K562 (cell line): Measurements from ENCODE around the gene CNTNAP4. TPM values are rescaled to one million over a fixed set of nuclear protein-coding genes. Genes with fewer than 3 reads are reported as not detected.

Experiments used
- ATAC-seq: fragments of 200-7000 bp; cut with Tn5 transposase; 3 replicates; pipeline ENCODE4 v1.9.1; 2020; ENCODE audit warnings: moderate library complexity
- BruUV-seq: library from RNA; stranded (reverse); fragments of 400-500 nt; replicated peaks from 2 replicates; lab custom pipeline; 2021; lab: Mats Ljungman, UMichigan
- CTCF ChIA-PET: fragments of 300-600 bp; formaldehyde crosslinking; extraction: SDS; loops from one replicate; lab custom pipeline; 2021; ENCODE audit warnings: low intra/inter-chr PET ratio; lab: Yijun Ruan, JAX
- POLR2A ChIA-PET: fragments of 300-600, 350-650 bp; sonication (Branson Sonifier 250); formaldehyde crosslinking; extraction: SDS; loops from one replicate; lab custom pipeline; 2021; ENCODE audit warnings: antibody characterized with exemption, inconsistent platforms; lab: Yijun Ruan, JAX
- DNase-seq, 4 experiments: peaks; one replicate each; pipeline versions ENCODE4 v3.0.0 to v3.0.0-alpha.2; 2011 to 2018; ENCODE audit warnings: low spot score in 3 of 4, mixed read lengths in 3 of 4; ENCODE audit errors: extremely low read depth in 1 of 4
- FAIRE-seq: peaks from 2 replicates; lab custom pipeline; 2011; peaks lifted over from hg19 to GRCh38; lab: Jason Lieb, UNC
- H2AFZ ChIP-seq: 2 replicates; pipeline ENCODE4 v1.6.0; 2011; ENCODE audit warnings: low read depth, low read length, control low read depth, inconsistent platforms
- H3K27ac ChIP-seq: fragments of 200-600 bp; 3 replicates; pipeline ENCODE4 v1.8.0; 2011; ENCODE audit warnings: low read depth, mild to moderate bottlenecking, control low read depth, inconsistent platforms, low read length, moderate library complexity, mixed read lengths; ENCODE audit errors: extremely low read depth
- H3K27me3 ChIP-seq, 2 experiments: fragments of 300-600 bp in 1 of 2; 2 replicates in 1 of 2; 3 replicates in 1 of 2; pipeline versions ENCODE4 v1.6.0 to v1.8.0; 2011; ENCODE audit warnings: inconsistent platforms in 2 of 2, low read length in 2 of 2, mild to moderate bottlenecking in 1 of 2, mixed read lengths in 1 of 2, moderate library complexity in 1 of 2; ENCODE audit not compliant: control insufficient read depth in 2 of 2, insufficient read depth in 2 of 2
- H3K36me3 ChIP-seq: fragments of 300-600 bp; 3 replicates; pipeline ENCODE4 v1.8.0; 2011; ENCODE audit warnings: mild to moderate bottlenecking, low read length, inconsistent platforms; ENCODE audit not compliant: control insufficient read depth, insufficient read depth
- H3K4me1 ChIP-seq, 2 experiments: fragments of 200-600 bp in 1 of 2; replicated peaks in 1 of 2; 2 replicates in 1 of 2; 3 replicates in 1 of 2; pipeline versions ENCODE4 v1.5.1 to v1.8.0; 2011; ENCODE audit warnings: inconsistent platforms in 2 of 2, low read length in 2 of 2, mild to moderate bottlenecking in 1 of 2, mixed read lengths in 1 of 2, moderate library complexity in 1 of 2; ENCODE audit not compliant: control insufficient read depth in 2 of 2, insufficient read depth in 2 of 2
- H3K4me2 ChIP-seq: 2 replicates; pipeline ENCODE4 v1.6.1; 2011; ENCODE audit warnings: low read length, control low read depth, inconsistent platforms, mixed read lengths; ENCODE audit not compliant: insufficient read depth
- H3K4me3 ChIP-seq: fragments of 200-600 bp; sonication (generic), shearing (Covaris generic); 2 replicates; pipeline ENCODE4 v1.5.1; 2016; ENCODE audit warnings: control low read depth, inconsistent platforms
- H3K79me2 ChIP-seq: fragments of 200-600 bp; 3 replicates; pipeline ENCODE4 v1.8.0; 2011; ENCODE audit warnings: low read length, inconsistent platforms; ENCODE audit not compliant: control insufficient read depth, insufficient read depth
- H3K9ac ChIP-seq, 2 experiments: 2 replicates each; pipeline versions ENCODE4 v1.6.0 to v1.6.1; 2011; ENCODE audit warnings: low read depth in 2 of 2, low read length in 2 of 2, control low read depth in 1 of 2, inconsistent platforms in 1 of 2, mild to moderate bottlenecking in 1 of 2, mixed read lengths in 1 of 2; ENCODE audit not compliant: insufficient read depth in 1 of 2
- H3K9me1 ChIP-seq: one replicate; pipeline ENCODE4 v1.6.0; 2011; ENCODE audit warnings: inconsistent platforms, mild to moderate bottlenecking, low read length, moderate library complexity; ENCODE audit not compliant: control insufficient read depth, insufficient read depth
- H3K9me3 ChIP-seq: replicated peaks from 2 replicates; pipeline ENCODE4 v1.5.1; 2011; ENCODE audit warnings: low read depth, low read length, inconsistent platforms; ENCODE audit not compliant: control insufficient read depth, insufficient read depth
- H4K20me1 ChIP-seq: replicated peaks from 2 replicates; pipeline ENCODE4 v1.6.1; 2011; ENCODE audit warnings: low read length, inconsistent platforms, mixed read lengths; ENCODE audit not compliant: control insufficient read depth, insufficient read depth
- E2F5 ChIP-seq: sonication (generic); formaldehyde crosslinking; IDR thresholded peaks from 2 replicates; pipeline ENCODE4 v1.8.0; 2022; ENCODE audit warnings: mild to moderate bottlenecking, missing genetic modification reagents
- FOXK2 ChIP-seq, 2 experiments: fragments of 450-650 bp; IDR thresholded peaks in 1 of 2; conservative IDR thresholded peaks in 1 of 2; 2 replicates each; pipeline ENCODE4 v1.6.1; 2016; ENCODE audit warnings: low read depth in 2 of 2, mild to moderate bottlenecking in 1 of 2
- MYBL2 ChIP-seq, 2 experiments: fragments of 450-650 bp in 1 of 2; sonication (generic) in 1 of 2; formaldehyde crosslinking in 1 of 2; IDR thresholded peaks; 2 replicates each; pipeline versions ENCODE4 v1.6.1 to v1.8.1; 2017 to 2022; ENCODE audit warnings: borderline replicate concordance in 1 of 2, inconsistent platforms in 1 of 2, low read depth in 1 of 2, mild to moderate bottlenecking in 1 of 2, missing genetic modification reagents in 1 of 2, moderate library complexity in 1 of 2
- NBN ChIP-seq: fragments of 450-650 bp; IDR thresholded peaks from 2 replicates; pipeline ENCODE4 v1.6.1; 2016; ENCODE audit warnings: low read depth, mild to moderate bottlenecking
- NFIC ChIP-seq: fragments of 450-650 bp; IDR thresholded peaks from 2 replicates; pipeline ENCODE4 v1.6.1; 2017; ENCODE audit warnings: mild to moderate bottlenecking, inconsistent platforms
- NR2F6 ChIP-seq: fragments of 450-650 bp; formaldehyde crosslinking; IDR thresholded peaks from 2 replicates; pipeline ENCODE4 v1.4.0; 2020; ENCODE audit warnings: mild to moderate bottlenecking
- POLR2G ChIP-seq: fragments of 200-400 bp; formaldehyde crosslinking; IDR thresholded peaks from 2 replicates; pipeline ENCODE4 v1.6.1; 2017; ENCODE audit warnings: low read depth, mild to moderate bottlenecking, antibody characterized with exemption, low read length, moderate library complexity
- RAD51 ChIP-seq: fragments of 450-650 bp; IDR thresholded peaks from 2 replicates; pipeline ENCODE4 v1.7.1; 2016; ENCODE audit warnings: low read depth, mild to moderate bottlenecking, borderline replicate concordance
- SRSF3 ChIP-seq: fragments of 200-400 bp; formaldehyde crosslinking; IDR thresholded peaks from 2 replicates; pipeline ENCODE4 v1.6.1; 2016; ENCODE audit warnings: mild to moderate bottlenecking, low read length, moderate library complexity; ENCODE audit not compliant: insufficient read depth
- ZNF41 ChIP-seq: fragments of 250-450 bp; sonication (Bioruptor Pico); conservative IDR thresholded peaks from 2 replicates; pipeline ENCODE4 v1.4.0; 2020; ENCODE audit warnings: mild to moderate bottlenecking
- ZNF644 ChIP-seq: fragments of 200-800 bp; sonication (Bioruptor generic); IDR thresholded peaks from 2 replicates; pipeline ENCODE4 v1.6.1; 2016; ENCODE audit warnings: low read depth, missing genetic modification characterization, missing compliant biosample characterization
- WGBS: fragments of 100-300 bp; shearing (Covaris generic); methylation state at CpG from one replicate; pipeline ENCODE4 v1.1.6; 2016; ENCODE audit warnings: low coverage, mixed read lengths; ENCODE audit not compliant: insufficient coverage; ENCODE audit errors: missing lambda C conversion rate; 5-methylcytosine and 5-hydroxymethylcytosine counted together
- in situ Hi-C: fragments of 300-500 bp; cut with MboI; formaldehyde crosslinking; loops from 4 replicates; pipeline ENCODE4 v1.15.0; 2018; ENCODE audit warnings: inconsistent platforms, mixed read lengths
- intact Hi-C: fragments of 100-400 bp; cut with micrococcal nuclease; formaldehyde crosslinking; loops from 2 replicates; pipeline ENCODE4 v1.14.2; 2022
- polyA plus RNA-seq, 8 experiments: library from polyadenylated mRNA; depleted of rRNA in 4 of 8; stranded (reverse) in 5 of 8; unstranded in 3 of 8; fragments of >200 nt; fragmentation: Nextera tagmentation in 2 of 8; fragmentation: Illumina TruSeq in 1 of 8; extraction: Ambion mirVana in 2 of 8; extraction: Trizol in 1 of 8; gene quantifications; 2 replicates each; pipeline versions ENCODE4 v1.2.1 to v1.2.3, GENCODE V29; 2011 to 2014; ENCODE audit warnings: inconsistent platforms in 1 of 8, missing spikeins in 1 of 8
- total RNA-seq, 7 experiments: library from RNA; depleted of rRNA in 6 of 7; stranded (reverse); fragments of >200 nt in 6 of 7; fragmentation: Illumina TruSeq in 2 of 7; extraction: Trizol in 2 of 7; gene quantifications; 2 replicates each; pipeline versions ENCODE4 v1.2.1 to v1.2.3, GENCODE V29; 2011 to 2021; ENCODE audit warnings: low replicate concordance in 1 of 7
- TF ChIP-seq, protein P1 (sequence below): fragments of 250-450 bp; sonication (Bioruptor Pico); IDR thresholded peaks from 2 replicates; pipeline ENCODE4 v1.8.0; 2022; ENCODE audit warnings: moderate library complexity, mild to moderate bottlenecking, inconsistent platforms
- TF ChIP-seq, protein P2 (sequence below): fragments of 250-450 bp; sonication (Bioruptor Pico); IDR thresholded peaks from 2 replicates; pipeline ENCODE4 v1.5.0; 2021

CNTNAP4 gene
- total and polyA plus RNA-seq, 9 of the 15 experiments (the other 6 are each of a cell fraction or from before 2014, with no cell fraction given), result not detected

DNA sequence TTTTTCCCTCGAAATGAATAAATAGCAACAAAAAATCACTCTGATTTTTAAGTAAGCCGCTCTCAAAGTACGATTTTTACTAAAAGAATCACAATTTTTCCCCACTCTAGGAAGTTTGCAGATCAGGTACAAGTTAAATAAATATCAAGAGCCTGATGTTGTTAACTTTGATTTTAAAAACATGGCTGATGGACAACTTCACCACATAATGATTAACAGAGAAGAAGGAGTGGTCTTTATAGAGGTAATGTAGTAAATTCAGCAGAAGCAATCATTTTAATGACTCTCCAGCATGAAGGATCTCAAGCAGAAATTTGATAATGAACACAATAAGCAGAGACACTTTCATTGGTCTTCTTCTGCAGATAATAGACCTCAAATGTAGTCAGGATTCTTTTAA lies 262.4 kb downstream of the CNTNAP4 start:
- no peak for TF ChIP-seq SRSF3
- no peak for TF ChIP-seq NBN
- no peak for TF ChIP-seq RAD51
- no peak for TF ChIP-seq ZNF644 (tag)
- TF ChIP-seq, protein P1, sequence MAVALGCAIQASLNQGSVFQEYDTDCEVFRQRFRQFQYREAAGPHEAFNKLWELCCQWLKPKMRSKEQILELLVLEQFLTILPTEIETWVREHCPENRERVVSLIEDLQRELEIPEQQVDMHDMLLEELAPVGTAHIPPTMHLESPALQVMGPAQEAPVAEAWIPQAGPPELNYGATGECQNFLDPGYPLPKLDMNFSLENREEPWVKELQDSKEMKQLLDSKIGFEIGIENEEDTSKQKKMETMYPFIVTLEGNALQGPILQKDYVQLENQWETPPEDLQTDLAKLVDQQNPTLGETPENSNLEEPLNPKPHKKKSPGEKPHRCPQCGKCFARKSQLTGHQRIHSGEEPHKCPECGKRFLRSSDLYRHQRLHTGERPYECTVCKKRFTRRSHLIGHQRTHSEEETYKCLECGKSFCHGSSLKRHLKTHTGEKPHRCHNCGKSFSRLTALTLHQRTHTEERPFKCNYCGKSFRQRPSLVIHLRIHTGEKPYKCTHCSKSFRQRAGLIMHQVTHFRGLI (CRISPR knock-in tag), result no peak
- no peak for TF ChIP-seq E2F5
- no peak for TF ChIP-seq FOXK2 (conservative IDR thresholded peaks at IDR 0.05 in 1 of 2, IDR thresholded peaks at IDR 0.05 in 1 of 2; ENCODE audit: low read depth in 2 of 2)
- TF ChIP-seq MYBL2 (IDR thresholded peaks at IDR 0.05; ENCODE audit: low read depth), result no peak
- TF ChIP-seq MYBL2 (CRISPR knock-in tag; IDR thresholded peaks at IDR 0.05; ENCODE audit: borderline replicate concordance), result no peak
- no peak for TF ChIP-seq POLR2G
- no peak for TF ChIP-seq NFIC
- no peak for TF ChIP-seq NR2F6 (CRISPR knock-in tag)
- no peak for TF ChIP-seq ZNF41 (CRISPR knock-in tag)
- TF ChIP-seq, protein P2, sequence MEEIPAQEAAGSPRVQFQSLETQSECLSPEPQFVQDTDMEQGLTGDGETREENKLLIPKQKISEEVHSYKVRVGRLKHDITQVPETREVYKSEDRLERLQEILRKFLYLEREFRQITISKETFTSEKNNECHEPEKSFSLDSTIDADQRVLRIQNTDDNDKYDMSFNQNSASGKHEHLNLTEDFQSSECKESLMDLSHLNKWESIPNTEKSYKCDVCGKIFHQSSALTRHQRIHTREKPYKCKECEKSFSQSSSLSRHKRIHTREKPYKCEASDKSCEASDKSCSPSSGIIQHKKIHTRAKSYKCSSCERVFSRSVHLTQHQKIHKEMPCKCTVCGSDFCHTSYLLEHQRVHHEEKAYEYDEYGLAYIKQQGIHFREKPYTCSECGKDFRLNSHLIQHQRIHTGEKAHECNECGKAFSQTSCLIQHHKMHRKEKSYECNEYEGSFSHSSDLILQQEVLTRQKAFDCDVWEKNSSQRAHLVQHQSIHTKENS (CRISPR knock-in tag), result no peak
- WGBS, result 0% methylated on average over 3 of the region's 3 CpGs
- H3K79me2 ChIP-seq, result no peaks in the 10 kb centered on the region
- no peaks in the 10 kb centered on the region for H3K4me1 ChIP-seq
- no peak overlapping the region for H3K4me3 ChIP-seq
- H3K9ac ChIP-seq, result no peak overlapping the region
- no peaks in the 10 kb centered on the region for H3K9me3 ChIP-seq
- FAIRE-seq (no peak), ATAC-seq (no peak), DNase-seq (no peak)
- H3K36me3 ChIP-seq, result no peaks in the 10 kb centered on the region
- H2AFZ ChIP-seq, result no peak overlapping the region
- H3K9me1 ChIP-seq, result no peaks in the 10 kb centered on the region
- in situ Hi-C loops (no loop called here), intact Hi-C loops (no loop called here)
- H3K27ac ChIP-seq, result no peak overlapping the region
- BruUV-seq, result no TSS peak
- ChIA-PET CTCF (no interaction called here), POLR2A (no interaction called here)
- no peaks in the 10 kb centered on the region for H4K20me1 ChIP-seq
- H3K27me3 ChIP-seq, result no peaks in the 10 kb centered on the region
- H3K4me2 ChIP-seq, result no peak overlapping the region
